Adrenal gland (tissue), 12 donors: ENCODE data around the gene BRD4. TPM values are rescaled to one million over a fixed set of nuclear protein-coding genes. Genes with fewer than 3 reads are reported as not detected.

Experiments
- DNase-seq, 7 donors: peaks; one replicate each; pipeline ENCODE4 v3.0.0-alpha.2; 2019 to 2020
- H3K27ac ChIP-seq, 5 donors: fragments of 200-600 bp; sonication (generic) in 4 of 5; 1 replicate in 3 of 5; 2 replicates in 2 of 5; pipeline versions ENCODE4 v1.5.1 to v1.8.0; 2016 to 2020; ENCODE audit warnings: mild to moderate bottlenecking in 1 of 5
- H3K27me3 ChIP-seq: fragments of 200-600 bp; 2 replicates; pipeline ENCODE4 v1.8.0; 2021
- H3K36me3 ChIP-seq, 2 donors: fragments of 200-600 bp; replicated peaks in 1 of 2; 1 replicate in 1 of 2; 2 replicates in 1 of 2; pipeline versions ENCODE4 v1.5.1 to v1.8.0; 2018 to 2022
- H3K4me1 ChIP-seq, 2 donors: fragments of 200-600 bp; replicated peaks in 1 of 2; 1 replicate in 1 of 2; 2 replicates in 1 of 2; pipeline versions ENCODE4 v1.5.1 to v1.8.0; 2018 to 2021
- H3K4me3 ChIP-seq, 4 donors: fragments of 200-600 bp; sonication (generic) in 3 of 4; one replicate each; pipeline ENCODE4 v1.5.1; 2016 to 2018
- H3K9me3 ChIP-seq, 3 donors: fragments of 200-600 bp; sonication (generic) in 1 of 3; replicated peaks in 1 of 3; 1 replicate in 2 of 3; 2 replicates in 1 of 3; pipeline versions ENCODE4 v1.5.1 to v1.8.0; 2016 to 2021
- POLR2A ChIP-seq, 2 donors: fragments of 450-650 bp; IDR thresholded peaks; one replicate each; pipeline ENCODE4 v1.6.1; 2017; ENCODE audit warnings: antibody characterized with exemption in 2 of 2, mild to moderate bottlenecking in 2 of 2, moderate library complexity in 1 of 2
- WGBS, 4 donors: extraction: QIAGEN DNeasy Blood & Tissue Kit in 2 of 4; methylation state at CpG; one replicate each; pipeline versions ENCODE4 v1.1.5 to v1.1.7; 2013 to 2017; 5-methylcytosine and 5-hydroxymethylcytosine counted together
- intact Hi-C, 2 donors: fragments of 100-400 bp; cut with DNase I; formaldehyde crosslinking; loops; one replicate each; pipeline versions ENCODE4 v1.14.1 to v1.15.0; 2022 to 2023
- polyA plus RNA-seq, 3 donors: library from polyadenylated mRNA; stranded (reverse); fragments of 200-250 nt in 2 of 3; fragments of 350-450 nt in 1 of 3; fragmentation: Illumina TruSeq in 1 of 3; extraction: RNeasy Lipid Tissue Mini Kit (QIAGEN cat#74804) in 1 of 3; gene quantifications; one replicate each; pipeline ENCODE4 v1.2.3, GENCODE V29; 2013 to 2014
- total RNA-seq, 9 donors: library from RNA; depleted of rRNA in 4 of 9; stranded (reverse); fragments of >200 nt in 4 of 9; fragments of 120-200 nt in 1 of 9; fragmentation: NEBNext Ultra II Directional in 1 of 9; extraction: Animal tissue kit (Norgen Biotek cat#: 25700) in 1 of 9; gene quantifications; one replicate each; pipeline versions ENCODE4 v1.1.0 to v1.2.4, GENCODE V29; 2013 to 2023
- TF ChIP-seq, protein P1 (sequence below), 6 experiments: fragments of 450-650 bp in 4 of 6; fragments of 200-600 bp in 2 of 6; sonication (generic) in 1 of 6; IDR thresholded peaks; 1 replicate in 5 of 6; 2 replicates in 1 of 6; pipeline versions ENCODE4 v1.5.1 to v1.8.0; 2016 to 2021; ENCODE audit warnings: antibody characterized with exemption in 6 of 6, mild to moderate bottlenecking in 2 of 6, moderate library complexity in 1 of 6
- donor health status: healthy with polysubstance abuse.
- donor health status: Bipolar disorder and iron deficiency.
- donor health status: DM: yes; HTN: yes; CAD: no.
- donor health status: DM: no; HTN: no; CAD: no.
- donor health status: DM: no; HTN: no; CAD: no.
- donor health status: DM: yes; HTN: yes; CAD: no.

The BRD4 gene
- total and polyA plus RNA-seq, 12 donors: 10.1 to 109 (median 34.9) TPM

- peaks cover 29 to 100% of the 10 kb centered on the region in 2 donors for H3K4me1 ChIP-seq
- no peaks in the 10 kb centered on the region for H3K27me3 ChIP-seq
- no peak for DNase-seq
- H3K9me3 ChIP-seq: no peaks in the 10 kb centered on the region
- H3K27ac ChIP-seq: no peak overlapping the region
- H3K36me3 ChIP-seq: no peaks in the 10 kb centered on the region
- 79 to 88% (median 87%) methylated on average over 10 of the region's 10 CpGs for WGBS, 4 donors
- intact Hi-C loops: no loop called here
- no peak overlapping the region for H3K4me3 ChIP-seq
- TF ChIP-seq POLR2A (IDR thresholded peaks at IDR 0.05): no peak
- TF ChIP-seq, protein P1, sequence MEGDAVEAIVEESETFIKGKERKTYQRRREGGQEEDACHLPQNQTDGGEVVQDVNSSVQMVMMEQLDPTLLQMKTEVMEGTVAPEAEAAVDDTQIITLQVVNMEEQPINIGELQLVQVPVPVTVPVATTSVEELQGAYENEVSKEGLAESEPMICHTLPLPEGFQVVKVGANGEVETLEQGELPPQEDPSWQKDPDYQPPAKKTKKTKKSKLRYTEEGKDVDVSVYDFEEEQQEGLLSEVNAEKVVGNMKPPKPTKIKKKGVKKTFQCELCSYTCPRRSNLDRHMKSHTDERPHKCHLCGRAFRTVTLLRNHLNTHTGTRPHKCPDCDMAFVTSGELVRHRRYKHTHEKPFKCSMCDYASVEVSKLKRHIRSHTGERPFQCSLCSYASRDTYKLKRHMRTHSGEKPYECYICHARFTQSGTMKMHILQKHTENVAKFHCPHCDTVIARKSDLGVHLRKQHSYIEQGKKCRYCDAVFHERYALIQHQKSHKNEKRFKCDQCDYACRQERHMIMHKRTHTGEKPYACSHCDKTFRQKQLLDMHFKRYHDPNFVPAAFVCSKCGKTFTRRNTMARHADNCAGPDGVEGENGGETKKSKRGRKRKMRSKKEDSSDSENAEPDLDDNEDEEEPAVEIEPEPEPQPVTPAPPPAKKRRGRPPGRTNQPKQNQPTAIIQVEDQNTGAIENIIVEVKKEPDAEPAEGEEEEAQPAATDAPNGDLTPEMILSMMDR (IDR thresholded peaks at IDR 0.05): no peak
Observed at GRCh38 chr19:15287496-15287895, 44.8 kb downstream of the BRD4 start.

GRCh38 chr19:15286688-15287365, 45.5 kb downstream of the BRD4 start:
- H3K4me1 ChIP-seq: peaks cover 34 to 100% of the 10 kb centered on the region in 2 donors
- H3K4me3 ChIP-seq: no peak overlapping the region
- no peak for TF ChIP-seq POLR2A (IDR thresholded peaks at IDR 0.05)
- TF ChIP-seq, protein P1 (IDR thresholded peaks at IDR 0.05): no peak
- WGBS, 4 donors: 35 to 40% (median 37%) methylated on average over 4 of the region's 4 CpGs
- no peaks in the 10 kb centered on the region for H3K36me3 ChIP-seq
- intact Hi-C loops: no loop called here
- no peak overlapping the region for H3K27ac ChIP-seq
- no peaks in the 10 kb centered on the region for H3K9me3 ChIP-seq
- no peaks in the 10 kb centered on the region for H3K27me3 ChIP-seq
- DNase-seq: no peak

GRCh38 chr19:15285896-15286591, 46.3 kb downstream of the BRD4 start:
- no peaks in the 10 kb centered on the region for H3K36me3 ChIP-seq
- no peak overlapping the region for H3K27ac ChIP-seq
- no peaks in the 10 kb centered on the region for H3K27me3 ChIP-seq
- H3K4me1 ChIP-seq: peaks cover 42 to 100% of the 10 kb centered on the region in 2 donors
- TF ChIP-seq, protein P1 (IDR thresholded peaks at IDR 0.05): no peak
- no peak for TF ChIP-seq POLR2A (IDR thresholded peaks at IDR 0.05)
- no peaks in the 10 kb centered on the region for H3K9me3 ChIP-seq
- H3K4me3 ChIP-seq: no peak overlapping the region
- WGBS, 4 donors: 68 to 74% (median 71%) methylated on average over 10 to 11 of the region's 11 CpGs
- intact Hi-C loops: no loop called here
- DNase-seq: no peak

- Histone ChIP-seq H3K27ac (no peak overlapping the region), H3K36me3 (no peaks in the 10 kb centered on the region), H3K4me1 (peaks cover 53 to 100% of the 10 kb centered on the region in 2 donors), H3K27me3 (no peaks in the 10 kb centered on the region), H3K4me3 (no peak overlapping the region), H3K9me3 (no peaks in the 10 kb centered on the region)
- intact Hi-C loops: no loop called here
- WGBS, 4 donors: 75 to 88% (median 88%) methylated on average over 3 of the region's 3 CpGs
- TF ChIP-seq POLR2A (IDR thresholded peaks at IDR 0.05): no peak
- TF ChIP-seq, protein P1 (IDR thresholded peaks at IDR 0.05): no peak
- no peak for DNase-seq
Observed at GRCh38 chr19:15284896-15285295, 47.4 kb downstream of the BRD4 start.
